GM03348 (cell line): ENCODE data around the gene YAP1.

Experiments
- DNase-seq: peaks from one replicate; pipeline ENCODE4 v3.0.0; 2012; ENCODE audit warnings: low spot score

YAP1 gene

GRCh38 chr11:102163368-102163767, 53.1 kb downstream of the YAP1 start:
- DNase-seq: no peak

- no peak for DNase-seq
Measured at GRCh38 chr11:102166175-102167064, 56.2 kb downstream of the YAP1 start.

- DNase-seq: no peak
Measured at GRCh38 chr11:102168481-102168880, 58.2 kb downstream of the YAP1 start.

GRCh38 chr11:102171101-102171500, 60.9 kb downstream of the YAP1 start:
- DNase-seq: peak; percentile 54

- peak; percentile 74 for DNase-seq
Measured at GRCh38 chr11:102172127-102172848, 62.0 kb downstream of the YAP1 start.

- no peak for DNase-seq
Measured at GRCh38 chr11:102177126-102177525, 66.9 kb downstream of the YAP1 start.

GRCh38 chr11:102177974-102178631, 67.9 kb downstream of the YAP1 start:
- DNase-seq: peak; percentile 83

- DNase-seq: no peak
Measured at GRCh38 chr11:102179371-102179770, 69.1 kb downstream of the YAP1 start.

- DNase-seq: no peak
Measured at GRCh38 chr11:102184269-102184987, 74.2 kb downstream of the YAP1 start.

GRCh38 chr11:102186551-102187191, 76.4 kb downstream of the YAP1 start:
- DNase-seq: peak; percentile 16

GRCh38 chr11:102187416-102188151, 77.3 kb downstream of the YAP1 start:
- DNase-seq: peak; percentile 33

GRCh38 chr11:102188488-102188887, 78.2 kb downstream of the YAP1 start:
- DNase-seq: no peak

- DNase-seq: no peak
Measured at GRCh38 chr11:102191832-102192231, 81.6 kb downstream of the YAP1 start.

GRCh38 chr11:102192349-102193066, 82.3 kb downstream of the YAP1 start:
- no peak for DNase-seq

- DNase-seq: no peak
Measured at GRCh38 chr11:102194257-102194656, 84.0 kb downstream of the YAP1 start.

- DNase-seq: no peak
Measured at GRCh38 chr11:102194990-102195389, 84.7 kb downstream of the YAP1 start.

GRCh38 chr11:102196351-102196750, 86.1 kb downstream of the YAP1 start:
- DNase-seq: no peak

- DNase-seq: no peak
Measured at GRCh38 chr11:102196816-102197215, 86.6 kb downstream of the YAP1 start.

GRCh38 chr11:102197670-102198139, 87.5 kb downstream of the YAP1 start:
- DNase-seq: no peak

- DNase-seq: no peak
Measured at GRCh38 chr11:102199673-102200072, 89.4 kb downstream of the YAP1 start.
